Measurements from ENCODE around the gene DDX51.

The DDX51 gene

Small RNA genes lying within 50 kb of the gene (small RNA-seq; reads per million reads assigned to genes)
- gene AC138466.3 = 0 reads per million in 2 experiments
